SK-N-SH treated with all-trans-retinoic acid at 6 μM for 48 hours (cell line): ENCODE data around the gene VILL.

ENCODE experiments used
- ATAC-seq: fragments of 200-7000 bp; cut with Tn5 transposase; 3 replicates; pipeline ENCODE4 v1.9.1; 2020; ENCODE audit warnings: mild to moderate bottlenecking, moderate library complexity
- ARNTL ChIP-seq: fragments of 450-650 bp; formaldehyde crosslinking; IDR thresholded peaks from 2 replicates; pipeline ENCODE4 v1.5.0; 2020; ENCODE audit warnings: low read depth, mild to moderate bottlenecking, moderate library complexity, borderline replicate concordance
- BACH2 ChIP-seq: fragments of 250-450 bp; sonication (Bioruptor Pico); IDR thresholded peaks from 2 replicates; pipeline ENCODE4 v1.9.0; 2021; ENCODE audit warnings: mild to moderate bottlenecking, borderline replicate concordance
- CREB5 ChIP-seq: fragments of 250-450 bp; sonication (Bioruptor Pico); IDR thresholded peaks from 2 replicates; pipeline ENCODE4 v1.5.1; 2020; ENCODE audit warnings: low read depth, mild to moderate bottlenecking, moderate library complexity
- CSDC2 ChIP-seq: fragments of 250-450 bp; sonication (Bioruptor Pico); IDR thresholded peaks from 2 replicates; pipeline ENCODE4 v1.5.0; 2020; ENCODE audit warnings: mild to moderate bottlenecking, moderate library complexity
- GLIS3 ChIP-seq: fragments of 250-450 bp; sonication (Bioruptor Pico); IDR thresholded peaks from 2 replicates; pipeline ENCODE4 v1.5.0; 2020; ENCODE audit warnings: mild to moderate bottlenecking, moderate library complexity
- OSR1 ChIP-seq: fragments of 250-450 bp; sonication (Bioruptor Pico); IDR thresholded peaks from 2 replicates; pipeline ENCODE4 v1.8.0; 2022; ENCODE audit warnings: moderate library complexity, mild to moderate bottlenecking, inconsistent platforms
- POU6F1 ChIP-seq: fragments of 250-450 bp; sonication (Bioruptor Pico); IDR thresholded peaks from 2 replicates; pipeline ENCODE4 v1.8.0; 2021; ENCODE audit warnings: low read depth, mild to moderate bottlenecking, moderate library complexity, borderline replicate concordance
- PPARA ChIP-seq: fragments of 250-450 bp; sonication (Bioruptor Pico); IDR thresholded peaks from 2 replicates; pipeline ENCODE4 v1.5.0; 2020; ENCODE audit warnings: mild to moderate bottlenecking, borderline replicate concordance
- TCF4 ChIP-seq: fragments of 250-450 bp; sonication (Bioruptor Pico); IDR thresholded peaks from 2 replicates; pipeline ENCODE4 v1.8.0; 2021; ENCODE audit warnings: mild to moderate bottlenecking, moderate library complexity, borderline replicate concordance
- TSHZ2 ChIP-seq: fragments of 250-450 bp; sonication (Bioruptor Pico); IDR thresholded peaks from 2 replicates; pipeline ENCODE4 v1.5.0; 2020; ENCODE audit warnings: mild to moderate bottlenecking, moderate library complexity
- ZC3H10 ChIP-seq: fragments of 250-450 bp; sonication (Bioruptor Pico); IDR thresholded peaks from 2 replicates; pipeline ENCODE4 v1.5.1; 2021; ENCODE audit warnings: mild to moderate bottlenecking, moderate library complexity
- ZFP3 ChIP-seq: fragments of 250-450 bp; sonication (Bioruptor Pico); IDR thresholded peaks from 2 replicates; pipeline ENCODE4 v1.5.0; 2020; ENCODE audit warnings: mild to moderate bottlenecking, moderate library complexity
- ZNF70 ChIP-seq: fragments of 450-650 bp; formaldehyde crosslinking; IDR thresholded peaks from 2 replicates; pipeline ENCODE4 v1.5.0; 2020; ENCODE audit warnings: mild to moderate bottlenecking, moderate library complexity
- ZNF8 ChIP-seq: fragments of 450-650 bp; formaldehyde crosslinking; IDR thresholded peaks from 2 replicates; pipeline ENCODE4 v1.5.0; 2020; ENCODE audit warnings: mild to moderate bottlenecking, moderate library complexity
- TF ChIP-seq, protein P1 (sequence below): fragments of 250-450 bp; sonication (Bioruptor Pico); IDR thresholded peaks from 2 replicates; pipeline ENCODE4 v1.5.1; 2021; ENCODE audit warnings: mild to moderate bottlenecking, moderate library complexity

Gene VILL

DNA sequence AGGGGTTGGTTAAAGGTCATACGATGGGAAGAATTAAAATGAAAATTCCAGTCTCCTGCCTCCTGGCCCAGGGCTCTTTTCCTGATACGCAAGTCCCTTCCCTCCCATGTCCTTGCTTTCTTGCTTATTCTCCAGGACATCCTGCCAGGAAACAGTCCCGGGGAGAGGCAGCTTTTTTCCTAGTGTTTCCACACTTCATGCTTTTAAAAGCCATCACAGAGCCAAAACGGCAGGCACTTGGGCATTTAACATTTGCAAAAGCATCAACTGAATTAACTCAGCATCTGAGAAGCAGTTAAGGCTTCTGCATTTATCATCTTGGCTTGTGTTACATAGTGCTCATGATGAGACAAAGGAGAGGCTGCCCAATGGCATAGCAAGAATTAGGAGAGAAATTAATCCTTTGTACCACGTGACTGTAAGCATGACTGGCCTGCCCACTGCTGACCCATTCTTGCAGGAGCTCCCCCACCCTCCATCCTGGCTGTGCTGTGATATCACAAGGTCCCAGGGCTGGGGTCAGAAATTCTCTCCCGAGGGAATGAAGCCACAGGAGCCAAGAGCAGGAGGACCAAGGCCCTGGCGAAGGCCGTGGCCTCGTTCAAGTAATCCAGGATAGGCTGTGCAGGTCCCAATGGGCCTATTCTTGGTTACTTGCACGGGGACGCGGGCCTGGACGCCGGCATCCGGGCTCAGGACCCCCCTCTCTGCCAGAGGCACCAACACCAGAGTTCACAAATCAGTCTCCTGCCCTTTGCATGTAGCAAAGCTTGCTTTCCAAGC lies 21.6 kb upstream of the VILL start:
- no peak for TF ChIP-seq ARNTL (CRISPR knock-in tag)
- TF ChIP-seq TCF4 (CRISPR knock-in tag) = no peak
- no peak for TF ChIP-seq ZNF8 (CRISPR knock-in tag)
- no peak for TF ChIP-seq BACH2 (CRISPR knock-in tag)
- no peak for ATAC-seq

DNA sequence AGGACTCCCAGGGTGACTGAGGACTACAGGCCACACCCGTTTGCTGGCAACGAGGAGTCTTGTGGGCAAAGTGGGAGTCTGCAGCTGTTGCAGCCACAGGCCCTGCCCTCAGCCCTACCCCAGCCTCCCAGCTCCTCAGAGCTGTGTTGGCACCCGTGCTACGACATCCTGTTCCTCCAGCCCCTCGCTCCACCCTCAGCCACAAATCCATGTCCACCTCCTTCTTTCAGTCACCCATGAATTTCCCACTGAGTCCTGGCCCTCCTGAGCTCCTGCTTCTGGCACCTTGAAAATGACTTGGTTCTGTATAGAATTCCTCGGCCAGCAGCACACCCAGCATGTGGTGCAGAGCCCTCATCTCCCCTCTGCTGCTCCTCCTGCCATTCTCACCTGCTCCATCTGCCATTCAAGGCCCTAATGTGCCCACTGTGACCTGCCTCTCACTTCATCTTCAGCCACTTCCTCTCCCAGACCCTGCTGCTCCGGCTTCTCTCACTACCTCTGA lies 20.9 kb upstream of the VILL start:
- TF ChIP-seq POU6F1 (CRISPR knock-in tag) (no peak), TCF4 (CRISPR knock-in tag) (no peak), GLIS3 (no peak), CREB5 (CRISPR knock-in tag) (no peak), OSR1 (CRISPR knock-in tag) (no peak), ZC3H10 (no peak)
- TF ChIP-seq, protein P1, sequence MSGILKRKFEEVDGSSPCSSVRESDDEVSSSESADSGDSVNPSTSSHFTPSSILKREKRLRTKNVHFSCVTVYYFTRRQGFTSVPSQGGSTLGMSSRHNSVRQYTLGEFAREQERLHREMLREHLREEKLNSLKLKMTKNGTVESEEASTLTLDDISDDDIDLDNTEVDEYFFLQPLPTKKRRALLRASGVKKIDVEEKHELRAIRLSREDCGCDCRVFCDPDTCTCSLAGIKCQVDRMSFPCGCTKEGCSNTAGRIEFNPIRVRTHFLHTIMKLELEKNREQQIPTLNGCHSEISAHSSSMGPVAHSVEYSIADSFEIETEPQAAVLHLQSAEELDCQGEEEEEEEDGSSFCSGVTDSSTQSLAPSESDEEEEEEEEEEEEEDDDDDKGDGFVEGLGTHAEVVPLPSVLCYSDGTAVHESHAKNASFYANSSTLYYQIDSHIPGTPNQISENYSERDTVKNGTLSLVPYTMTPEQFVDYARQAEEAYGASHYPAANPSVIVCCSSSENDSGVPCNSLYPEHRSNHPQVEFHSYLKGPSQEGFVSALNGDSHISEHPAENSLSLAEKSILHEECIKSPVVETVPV (CRISPR knock-in tag) = no peak
- no peak for ATAC-seq

GRCh38 chr3:37970802-37971201 lies 19.8 kb upstream of the VILL start:
- no peak for ATAC-seq
- TF ChIP-seq POU6F1 (CRISPR knock-in tag) (no peak), TSHZ2 (CRISPR knock-in tag) (no peak), CSDC2 (CRISPR knock-in tag) (no peak), ZFP3 (CRISPR knock-in tag) (no peak), TCF4 (CRISPR knock-in tag) (no peak), PPARA (CRISPR knock-in tag) (no peak), ZNF70 (CRISPR knock-in tag) (no peak), ZC3H10 (no peak), ARNTL (CRISPR knock-in tag) (no peak)
- TF ChIP-seq, protein P1 (CRISPR knock-in tag) = no peak
- TF ChIP-seq, all 23 proteins: peak for 0
